Ishikawa (cell line): Measurements from ENCODE around the gene LRP8.
A peak's percentile ranks its signal among the peaks of the same experiment; 100 is the strongest.

ENCODE experiments used
- CEBPB ChIP-seq: IDR thresholded peaks from 2 replicates; pipeline ENCODE4 v1.6.1; 2012
- EGR1 ChIP-seq: IDR thresholded peaks from 2 replicates; pipeline ENCODE4 v1.6.1; 2012
- EP300 ChIP-seq: IDR thresholded peaks from 2 replicates; pipeline ENCODE4 v1.6.1; 2012; ENCODE audit warnings: borderline replicate concordance
- FOXM1 ChIP-seq: IDR thresholded peaks from 2 replicates; pipeline ENCODE4 v1.6.1; 2012; ENCODE audit warnings: low read depth, borderline replicate concordance
- MAX ChIP-seq: IDR thresholded peaks from 2 replicates; pipeline ENCODE4 v1.6.1; 2012
- NFIC ChIP-seq: IDR thresholded peaks from 2 replicates; pipeline ENCODE4 v1.6.1; 2012
- RAD21 ChIP-seq: IDR thresholded peaks from 2 replicates; pipeline ENCODE4 v1.6.1; 2012; ENCODE audit warnings: low read depth
- REST ChIP-seq: IDR thresholded peaks from 2 replicates; pipeline ENCODE4 v1.6.1; 2012; ENCODE audit warnings: low read depth, mild to moderate bottlenecking
- TAF1 ChIP-seq: IDR thresholded peaks from 2 replicates; pipeline ENCODE4 v1.6.1; 2012; ENCODE audit warnings: low read depth, mild to moderate bottlenecking
- TEAD4 ChIP-seq: IDR thresholded peaks from 2 replicates; pipeline ENCODE4 v1.6.1; 2012
- USF1 ChIP-seq: IDR thresholded peaks from 2 replicates; pipeline ENCODE4 v1.6.1; 2012

- TF ChIP-seq TAF1, result no peak
- no peak for TF ChIP-seq RAD21
- TF ChIP-seq FOXM1, result no peak
- TF ChIP-seq EP300, result no peak
- no peak for TF ChIP-seq EGR1
- no peak for TF ChIP-seq NFIC
- TF ChIP-seq MAX, result peak; percentile 97
- TF ChIP-seq TEAD4, result no peak
- no peak for TF ChIP-seq REST
- TF ChIP-seq USF1, result peak; percentile 26; the same call in 1 of the 2 replicates
- TF ChIP-seq CEBPB, result no peak
Measured at GRCh38 chr1:53326598-53327181, 1.2 kb downstream of the LRP8 start.
